NCI-H2227 treated with DMSO at 0.1 percent for 48 hours (cell line): ENCODE data around the gene ATP1B3.
"Not testable (repeated sequence)": the region's sequence is repeated elsewhere in the genome, so short reads cannot be mapped to it uniquely, and the experiment has no call there.

ENCODE experiments used
- DNase-seq: peaks from one replicate; lab custom pipeline; 2025; lab: John Stamatoyannopoulos, UW

The ATP1B3 gene

DNA sequence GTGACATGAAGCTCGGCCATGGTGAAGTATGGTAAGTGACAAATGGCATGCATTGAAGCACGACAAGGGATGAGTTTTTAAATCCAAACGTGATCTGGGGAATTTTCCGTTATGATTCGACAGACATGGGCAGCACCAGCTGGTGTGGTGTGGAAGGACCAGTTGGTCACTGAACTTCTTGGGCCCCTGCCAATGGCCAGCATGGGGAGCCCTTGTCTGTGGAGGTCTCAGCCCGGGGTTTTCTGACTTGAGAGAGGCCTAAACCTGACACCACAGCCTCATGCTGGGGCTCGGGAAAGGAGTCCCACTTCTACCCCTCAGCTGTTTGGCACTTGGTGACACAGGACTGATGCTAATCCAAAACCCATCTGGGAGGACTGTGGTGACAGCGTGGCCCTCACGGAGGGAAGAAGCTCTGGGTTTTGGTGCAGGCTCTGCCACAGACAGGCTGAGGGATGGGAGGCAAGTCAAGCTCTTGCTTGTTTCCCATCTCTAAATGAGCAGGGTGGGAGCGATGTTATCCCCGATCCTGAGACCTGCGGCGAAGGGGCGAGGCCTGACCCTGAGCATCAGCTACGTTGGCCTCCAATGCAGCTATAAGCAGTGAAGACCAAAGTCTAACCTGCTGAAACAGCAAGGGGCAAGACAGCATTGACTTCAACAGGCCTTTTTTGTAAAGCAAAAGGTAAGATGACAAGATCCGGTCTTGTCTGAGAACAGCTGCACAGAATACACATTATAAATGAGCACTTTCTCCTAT is 69.5 kb downstream of the ATP1B3 start:
- no peak for DNase-seq

DNA sequence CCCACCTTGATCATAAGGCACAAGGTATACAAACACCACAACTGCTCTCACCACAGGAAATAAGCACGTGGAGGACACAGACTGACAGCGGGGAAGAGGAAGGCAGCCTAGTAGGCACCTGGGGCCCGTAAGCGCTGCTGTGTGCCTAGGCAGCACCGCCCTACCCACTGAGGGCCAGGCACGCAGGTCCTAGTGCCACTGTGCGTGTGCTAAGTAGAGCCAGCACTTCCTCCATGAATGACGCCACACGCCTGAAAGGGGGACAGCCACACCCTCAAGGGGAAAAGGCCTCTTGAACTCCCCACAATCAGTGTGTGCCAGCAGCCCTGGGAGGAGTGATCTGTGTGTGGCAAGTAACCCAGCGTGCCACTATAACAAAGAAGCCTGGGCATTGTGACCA is 73.0 kb downstream of the ATP1B3 start:
- no peak for DNase-seq

DNA sequence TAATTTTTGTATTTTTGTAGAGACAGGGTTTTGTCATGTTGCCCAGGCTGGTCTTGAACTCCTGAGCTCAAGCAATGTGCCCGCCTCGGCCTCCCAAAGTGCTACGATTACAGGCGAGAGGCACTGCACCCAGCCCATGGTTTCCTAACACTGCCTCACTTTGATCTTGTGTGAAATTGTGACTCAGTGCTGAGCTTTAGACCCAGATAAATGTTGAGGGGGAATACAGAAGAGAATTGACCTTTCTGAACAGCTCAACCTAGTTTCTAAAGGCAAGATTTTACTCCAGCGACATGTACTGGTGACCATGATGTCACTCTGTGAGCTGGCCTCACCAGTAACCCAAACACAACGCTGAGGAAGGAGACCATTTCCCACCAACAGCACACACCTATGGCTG is 73.5 kb downstream of the ATP1B3 start:
- DNase-seq, result no peak

DNA sequence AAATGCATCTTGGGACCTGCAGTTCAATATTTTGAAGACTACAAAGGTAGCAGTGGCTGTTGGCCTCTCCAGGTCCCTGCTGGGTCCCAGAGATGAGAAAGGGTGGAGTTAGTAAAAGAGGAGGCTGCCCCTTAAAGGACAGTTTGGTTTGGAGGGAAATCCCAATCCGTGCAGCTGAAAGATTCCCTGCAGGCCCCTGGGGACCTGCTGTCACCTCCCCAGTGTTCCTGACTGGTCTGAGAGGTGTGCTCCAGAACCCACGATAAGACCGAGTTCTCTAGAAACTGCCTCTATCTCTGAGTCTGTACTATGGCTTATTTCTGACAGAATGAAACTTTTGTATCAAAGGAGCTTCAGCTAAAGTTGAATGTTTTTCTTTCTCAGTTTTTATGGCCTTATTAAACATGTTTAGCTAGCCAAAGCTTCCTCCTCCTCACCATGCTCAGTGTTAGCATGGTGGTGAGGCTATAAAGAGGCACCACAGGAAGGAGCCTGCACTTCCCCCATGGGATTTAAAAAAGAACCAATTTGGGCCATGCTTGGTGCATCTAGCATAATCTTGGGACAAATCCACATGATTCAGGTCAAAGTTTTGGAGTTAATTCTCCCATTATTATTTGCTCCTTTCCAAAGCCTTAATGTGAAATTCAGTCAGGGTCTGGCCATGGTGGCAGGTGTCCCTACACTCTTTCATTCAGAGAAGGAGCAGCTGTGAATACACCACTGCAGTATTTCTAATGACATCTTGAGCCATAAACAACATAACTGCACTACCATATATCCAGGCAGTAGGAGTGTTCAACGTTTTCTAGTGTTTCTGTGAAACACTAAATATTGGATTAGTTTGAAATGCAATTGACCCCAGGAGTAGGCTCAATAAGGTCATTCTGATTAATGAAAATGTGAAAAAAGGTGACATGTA is 74.4 kb downstream of the ATP1B3 start:
- DNase-seq, result no peak

DNA sequence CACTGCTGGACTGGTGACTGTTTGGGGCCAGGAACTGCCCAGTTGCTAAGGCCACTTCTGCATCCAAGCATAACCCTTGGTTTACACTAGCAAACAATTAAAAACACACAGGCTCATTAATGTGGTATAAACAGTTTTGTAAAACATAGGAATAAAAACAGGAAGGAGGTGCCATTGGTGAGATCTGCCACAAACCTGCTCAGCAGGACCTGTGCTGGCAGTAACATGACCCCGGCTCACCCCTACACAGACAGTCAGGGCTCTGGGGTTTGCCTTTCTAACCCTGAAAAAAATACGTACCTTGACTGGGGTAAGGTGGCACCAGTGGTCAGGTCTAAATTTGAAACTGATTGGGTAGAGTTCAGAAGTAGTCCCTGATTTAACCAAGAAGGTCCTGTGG is 76.2 kb downstream of the ATP1B3 start:
- DNase-seq, result no peak

DNA sequence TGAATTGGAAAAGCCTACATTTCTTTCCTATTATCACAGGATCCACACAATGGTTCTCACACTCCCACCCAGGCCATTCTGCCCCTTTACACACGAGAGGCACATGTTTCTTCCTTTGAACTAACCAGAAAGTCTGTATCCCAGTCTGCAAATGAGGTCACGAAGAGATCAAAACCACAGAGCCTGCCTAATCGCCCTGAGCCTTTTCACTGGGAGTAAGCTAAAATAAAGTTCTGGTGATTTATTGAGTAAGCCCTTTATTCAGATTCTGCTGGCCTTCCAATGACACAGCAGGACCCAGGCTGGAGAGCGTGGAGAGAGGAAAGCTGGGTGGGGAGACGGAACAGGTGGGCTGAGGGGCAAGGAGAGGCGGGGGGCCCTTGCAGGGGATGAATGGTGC is 78.7 kb downstream of the ATP1B3 start:
- DNase-seq, result no peak

DNA sequence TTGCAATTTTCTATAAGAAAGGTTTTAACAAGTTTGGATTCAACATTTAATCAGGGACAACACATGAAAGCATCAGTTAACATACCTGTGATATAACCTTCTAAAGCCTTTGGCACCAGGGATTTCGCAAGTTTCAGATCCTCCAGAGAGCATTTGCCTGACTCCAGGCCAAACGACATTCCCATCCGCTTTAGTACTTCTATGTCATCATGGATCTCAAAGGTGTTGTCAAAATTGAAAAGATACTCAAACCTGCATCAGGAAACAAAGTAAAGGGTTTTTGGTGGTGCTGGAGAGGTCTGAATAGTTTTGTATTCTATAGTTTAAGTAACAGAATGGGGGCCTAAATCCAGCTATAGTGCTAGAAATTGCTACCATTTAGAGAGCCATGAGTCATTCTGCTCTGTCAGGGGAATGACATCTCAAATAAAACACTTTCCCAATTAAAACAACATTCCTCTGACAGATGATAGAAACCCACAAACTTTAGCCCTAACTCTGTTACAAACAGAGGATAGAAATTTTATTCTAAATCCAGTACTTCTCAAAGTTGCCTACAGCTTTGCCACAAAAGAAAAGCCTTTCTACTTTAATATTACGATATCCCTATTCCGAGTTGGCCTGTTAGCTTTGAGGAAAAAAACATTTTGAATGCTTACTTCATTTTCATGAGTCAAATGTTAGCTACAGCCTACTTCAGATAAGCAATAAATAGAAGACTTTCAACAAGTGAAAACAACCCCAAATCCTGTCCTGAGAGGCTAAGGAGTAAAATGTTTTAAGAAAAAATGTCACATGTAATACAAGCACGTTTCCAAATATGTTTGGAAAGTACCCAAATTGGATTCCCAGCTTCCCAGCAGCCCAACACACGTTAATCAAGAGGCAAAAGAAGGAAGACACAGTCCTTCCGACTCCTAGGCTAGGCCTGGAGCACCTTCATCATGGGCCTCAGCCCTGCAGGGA is 83.4 kb downstream of the ATP1B3 start:
- DNase-seq, result no peak

DNA sequence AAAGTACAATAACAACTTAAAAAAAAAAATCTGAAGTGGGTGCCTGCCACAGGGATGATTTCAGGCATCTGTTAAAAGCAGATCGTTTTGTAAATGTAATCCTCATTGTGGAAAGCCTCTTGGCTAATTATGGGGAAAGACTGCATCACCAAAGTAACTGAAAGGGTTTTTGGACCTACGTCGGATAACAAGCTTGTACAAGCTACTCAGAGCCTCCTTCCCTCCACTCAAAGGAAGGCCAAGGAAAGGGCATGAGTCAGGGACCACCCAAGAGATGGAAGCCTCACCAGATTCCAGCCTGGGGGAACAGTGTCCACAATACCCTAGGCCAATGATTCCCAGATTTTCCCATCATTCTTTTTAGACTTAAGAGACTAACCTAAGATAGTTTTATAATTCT is 84.3 kb downstream of the ATP1B3 start:
- no peak for DNase-seq

DNA sequence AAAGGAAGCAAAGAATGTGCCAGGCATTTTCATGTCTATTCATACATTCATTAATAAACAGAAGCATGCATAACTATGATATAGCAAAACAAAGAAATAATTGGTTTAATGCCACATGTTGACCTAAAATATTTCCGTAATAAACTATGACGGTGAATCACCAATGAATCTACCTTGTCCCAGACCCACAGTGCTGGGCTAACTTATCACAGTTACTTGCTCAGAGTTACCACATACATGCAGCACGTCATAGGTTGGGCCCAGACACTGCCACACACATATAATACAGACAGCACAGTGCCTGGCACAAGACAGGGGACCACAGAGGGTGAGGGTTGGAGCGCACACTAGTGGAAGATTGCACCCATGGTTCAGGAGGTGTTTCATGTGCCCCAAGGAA is 86.9 kb downstream of the ATP1B3 start:
- DNase-seq, result no peak

DNA sequence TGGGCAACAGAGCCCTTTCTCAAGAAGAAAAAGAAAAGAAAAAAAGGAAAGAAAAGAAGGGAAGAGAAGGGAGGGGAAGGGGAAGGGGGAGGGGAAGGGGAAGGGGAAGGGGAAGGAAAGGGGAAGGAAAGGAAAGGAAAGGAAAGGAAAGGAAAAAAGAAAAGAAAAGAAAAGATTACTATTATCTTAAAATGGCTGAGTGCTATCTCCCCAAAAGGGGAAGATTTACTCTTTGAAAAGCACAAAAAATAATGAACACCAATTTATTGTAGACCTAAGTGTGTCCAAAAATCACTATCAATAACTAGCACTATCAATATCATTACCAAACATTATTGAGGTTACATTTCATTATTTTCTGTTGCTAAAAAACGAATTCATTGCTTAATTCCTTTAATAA is 89.0 kb downstream of the ATP1B3 start:
- no peak for DNase-seq

DNA sequence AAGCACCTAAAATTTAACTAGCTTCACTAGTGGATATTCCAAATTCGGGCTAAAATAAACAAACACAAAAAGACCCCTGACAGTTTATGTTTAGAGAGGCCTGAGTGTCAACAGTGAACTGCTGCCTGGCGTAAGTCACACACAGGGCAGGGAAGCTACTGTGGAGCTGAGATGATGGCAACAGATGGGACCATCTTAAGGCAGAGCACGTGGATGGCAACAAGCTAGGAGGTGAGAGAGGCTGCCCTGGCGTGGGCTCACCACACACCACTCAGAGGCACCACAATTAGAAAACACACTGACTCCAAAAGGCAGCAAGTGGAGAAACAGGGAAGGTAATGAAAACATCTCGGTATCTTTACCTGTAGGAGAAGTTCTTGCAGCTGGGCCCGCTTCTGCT is 93.3 kb downstream of the ATP1B3 start:
- DNase-seq, result no peak

DNA sequence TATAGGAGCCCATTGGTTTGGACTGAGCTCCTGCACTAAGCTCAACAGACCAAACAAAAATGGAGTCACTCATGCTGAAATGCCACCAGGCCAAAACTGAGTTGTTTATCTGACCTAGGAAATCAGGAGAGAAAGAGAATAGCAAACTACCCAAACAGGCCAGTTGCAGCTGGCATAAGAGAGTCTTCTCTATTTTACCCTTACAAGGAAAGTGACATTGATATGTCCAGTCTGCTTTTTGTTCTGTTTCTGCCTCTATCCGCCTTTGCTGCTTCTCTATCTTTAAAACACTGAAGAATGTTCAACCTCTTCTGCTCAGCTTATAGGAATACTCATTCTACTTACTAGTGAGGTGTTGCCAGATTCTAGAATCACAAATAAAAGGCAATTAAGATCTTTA is 95.1 kb downstream of the ATP1B3 start:
- no peak for DNase-seq

DNA sequence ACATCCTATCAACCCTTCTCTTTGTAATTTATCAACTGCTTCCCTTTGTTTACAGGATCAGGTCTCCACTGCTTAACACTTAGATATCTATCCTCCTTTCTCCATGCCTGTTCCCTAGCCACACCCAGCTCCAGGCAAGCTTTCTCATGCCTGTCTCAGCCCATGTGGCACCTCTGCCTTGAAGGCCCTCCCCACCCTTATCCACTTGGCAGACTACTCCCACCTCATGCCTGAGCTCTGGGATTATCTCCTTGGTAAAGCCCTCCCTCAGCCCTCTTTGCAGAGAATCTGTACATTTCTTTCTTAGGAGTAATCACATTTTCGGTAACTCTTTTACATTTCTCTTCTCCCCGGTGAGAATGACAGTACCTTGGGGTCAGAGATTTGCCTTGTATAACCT is 96.0 kb downstream of the ATP1B3 start:
- DNase-seq, result no peak

DNA sequence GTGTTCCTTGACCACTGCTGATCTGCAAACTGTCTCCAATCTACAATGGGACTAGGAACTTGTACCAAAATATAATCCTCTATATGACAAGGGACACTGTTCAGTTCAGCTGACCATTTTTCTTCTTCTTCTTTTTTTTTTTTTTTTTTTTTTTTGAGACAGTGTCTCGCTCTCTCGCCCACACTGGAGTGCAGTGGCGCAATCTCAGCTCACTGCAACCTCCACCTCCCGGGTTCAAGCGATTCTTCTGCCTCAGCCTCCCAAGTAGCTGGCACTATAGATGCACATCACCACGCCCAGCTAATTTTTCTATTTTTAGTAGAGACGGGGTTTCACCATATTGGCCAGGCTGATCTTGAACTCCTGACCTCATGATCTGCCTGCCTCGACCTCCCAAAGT is 98.3 kb downstream of the ATP1B3 start:
- DNase-seq, result not testable (repeated sequence)
